Neuronal stem cell (in vitro differentiated cells): ENCODE data around the gene ADK.

ENCODE experiments used
- DNase-seq: peaks from one replicate; pipeline ENCODE4 v3.0.0-alpha.2; 2013; ENCODE audit warnings: low spot score
- H2AFZ ChIP-seq: one replicate; pipeline ENCODE4 v1.6.1; 2013; ENCODE audit warnings: mild to moderate bottlenecking, low read length, inconsistent platforms
- H2AK5ac ChIP-seq: 2 replicates; pipeline ENCODE4 v1.6.1; 2013; ENCODE audit warnings: low read depth, mild to moderate bottlenecking, inconsistent platforms, low read length, moderate library complexity, mixed read lengths
- H2BK120ac ChIP-seq: 2 replicates; pipeline ENCODE4 v1.6.1; 2013; ENCODE audit warnings: low read depth, mild to moderate bottlenecking, inconsistent platforms, low read length, moderate library complexity, mixed read lengths
- H2BK12ac ChIP-seq: one replicate; pipeline ENCODE4 v1.6.1; 2013; ENCODE audit warnings: low read length, inconsistent platforms
- H2BK15ac ChIP-seq: 2 replicates; pipeline ENCODE4 v1.6.1; 2013; ENCODE audit warnings: mild to moderate bottlenecking, low read length, inconsistent platforms, mixed read lengths
- H2BK5ac ChIP-seq: one replicate; pipeline ENCODE4 v1.6.1; 2013; ENCODE audit warnings: inconsistent platforms, mild to moderate bottlenecking, low read length, moderate library complexity
- H3K14ac ChIP-seq: one replicate; pipeline ENCODE4 v1.6.1; 2013; ENCODE audit warnings: low read length, inconsistent platforms
- H3K18ac ChIP-seq: 2 replicates; pipeline ENCODE4 v1.6.1; 2013; ENCODE audit warnings: low read length, inconsistent platforms
- H3K23ac ChIP-seq: 2 replicates; pipeline ENCODE4 v1.6.1; 2013; ENCODE audit warnings: low read depth, mild to moderate bottlenecking, mixed read lengths, low read length, inconsistent platforms; ENCODE audit not compliant: poor library complexity
- H3K27ac ChIP-seq: replicated peaks from 3 replicates; pipeline ENCODE4 v1.5.1; 2013; ENCODE audit warnings: low read length, inconsistent platforms
- H3K27me3 ChIP-seq, 3 experiments: 2 replicates each; pipeline ENCODE4 v1.6.1; 2013; ENCODE audit warnings: low read length in 3 of 3, mild to moderate bottlenecking in 2 of 3, inconsistent platforms in 1 of 3, low read depth in 1 of 3, mixed read lengths in 1 of 3, moderate library complexity in 1 of 3; ENCODE audit not compliant: control insufficient read depth in 3 of 3, insufficient read depth in 3 of 3
- H3K36me3 ChIP-seq, 2 donors: replicated peaks in 1 of 2; 2 replicates each; pipeline ENCODE4 v1.6.1; 2013; ENCODE audit warnings: low read length in 2 of 2; ENCODE audit not compliant: control insufficient read depth in 2 of 2, insufficient read depth in 2 of 2
- H3K4ac ChIP-seq: 2 replicates; pipeline ENCODE4 v1.6.1; 2013; ENCODE audit warnings: inconsistent platforms, mild to moderate bottlenecking, low read length, moderate library complexity
- H3K4me1 ChIP-seq, 2 donors: 1 replicate in 1 of 2; 2 replicates in 1 of 2; pipeline ENCODE4 v1.6.1; 2013; ENCODE audit warnings: low read length in 2 of 2, low read depth in 1 of 2; ENCODE audit not compliant: control insufficient read depth in 2 of 2, insufficient read depth in 1 of 2
- H3K4me2 ChIP-seq: one replicate; pipeline ENCODE4 v1.6.1; 2013; ENCODE audit warnings: mild to moderate bottlenecking, low read length, inconsistent platforms; ENCODE audit not compliant: insufficient read depth, poor library complexity, severe bottlenecking
- H3K4me3 ChIP-seq, 2 donors: 2 replicates each; pipeline ENCODE4 v1.5.1; 2013; ENCODE audit warnings: low read length in 2 of 2, mild to moderate bottlenecking in 2 of 2, inconsistent platforms in 1 of 2, moderate library complexity in 1 of 2
- H3K79me1 ChIP-seq: one replicate; pipeline ENCODE4 v1.6.1; 2013; ENCODE audit warnings: low read depth, mild to moderate bottlenecking, inconsistent platforms, low read length, moderate library complexity
- H3K9ac ChIP-seq: one replicate; pipeline ENCODE4 v1.6.1; 2013; ENCODE audit warnings: mild to moderate bottlenecking, low read depth, low read length, inconsistent platforms; ENCODE audit not compliant: poor library complexity
- H3K9me3 ChIP-seq, 2 donors: replicated peaks in 1 of 2; 2 replicates each; pipeline versions ENCODE3 to v1.6.1; 2013; ENCODE audit warnings: low read length in 2 of 2, mild to moderate bottlenecking in 2 of 2, inconsistent platforms in 1 of 2, low read depth in 1 of 2, mixed read lengths in 1 of 2, moderate library complexity in 1 of 2; ENCODE audit not compliant: control insufficient read depth in 2 of 2, insufficient read depth in 1 of 2
- H4K8ac ChIP-seq: one replicate; pipeline ENCODE4 v1.6.1; 2013; ENCODE audit warnings: low read depth, mild to moderate bottlenecking, inconsistent platforms, low read length, moderate library complexity
- H4K91ac ChIP-seq: one replicate; pipeline ENCODE4 v1.6.1; 2013; ENCODE audit warnings: low read length, low read depth, mild to moderate bottlenecking, inconsistent platforms; ENCODE audit not compliant: poor library complexity
- WGBS, 2 donors: extraction: QIAGEN DNeasy Blood & Tissue Kit; methylation state at CpG; one replicate each; pipeline ENCODE4 v1.1.7; 2013; ENCODE audit warnings: missing lambda C conversion rate in 2 of 2, mixed read lengths in 1 of 2; ENCODE audit not compliant: insufficient read length in 2 of 2, insufficient replicate concordance in 1 of 2; ENCODE audit errors: extremely low coverage in 2 of 2; 5-methylcytosine and 5-hydroxymethylcytosine counted together

ADK gene

DNA sequence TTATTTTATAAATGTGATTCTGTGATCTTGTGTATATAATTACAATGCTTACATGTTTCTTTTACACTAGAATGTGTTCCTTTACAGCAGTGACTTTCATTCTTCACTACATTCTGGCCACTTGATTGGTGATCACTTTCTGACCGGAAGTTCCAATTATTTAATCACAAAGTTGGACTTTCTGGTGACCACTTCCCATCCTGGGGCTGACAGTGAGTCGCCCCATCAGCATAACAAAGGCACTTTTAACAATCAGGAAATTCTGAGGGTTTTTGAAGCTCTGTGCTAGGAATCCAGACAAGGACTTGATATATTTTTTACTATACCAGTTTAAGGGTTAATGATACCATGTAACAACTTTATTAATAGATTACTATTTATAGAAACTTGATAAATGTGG is 393.1 kb downstream of the ADK start:
- Histone ChIP-seq H3K27ac (no peak overlapping the region), H2AFZ (peak overlapping the region; percentile 42), H2BK120ac (no peak overlapping the region), H3K23ac (no peak overlapping the region), H3K4ac (no peak overlapping the region), H4K8ac (no peak overlapping the region), H3K18ac (no peak overlapping the region), H3K4me2 (no peak overlapping the region), H3K9ac (no peak overlapping the region), H3K4me3 (no peak overlapping the region), H3K36me3 (no peaks in the 10 kb centered on the region), H3K79me1 (no peaks in the 10 kb centered on the region), H3K14ac (no peak overlapping the region), H2AK5ac (no peak overlapping the region), H3K4me1 (peaks cover 0 to 4% of the 10 kb centered on the region in 2 donors), H3K27me3 (no peaks in the 10 kb centered on the region), H2BK12ac (no peak overlapping the region), H2BK5ac (no peak overlapping the region), H4K91ac (no peak overlapping the region), H3K9me3 (no peaks in the 10 kb centered on the region), H2BK15ac (no peak overlapping the region)
- no CpG with 5 or more reads among the region's 2 CpGs for WGBS, 2 donors
- DNase-seq = no peak

- no peak overlapping the region for H3K23ac ChIP-seq
- DNase-seq = no peak
- H3K14ac ChIP-seq = no peak overlapping the region
- no peak overlapping the region for H2BK120ac ChIP-seq
- H2BK5ac ChIP-seq = no peak overlapping the region
- no peak overlapping the region for H3K4me3 ChIP-seq
- H2BK12ac ChIP-seq = no peak overlapping the region
- no peak overlapping the region for H2AK5ac ChIP-seq
- no peak overlapping the region for H2BK15ac ChIP-seq
- H3K27me3 ChIP-seq = no peaks in the 10 kb centered on the region
- peaks cover 0 to 4% of the 10 kb centered on the region in 2 donors for H3K4me1 ChIP-seq
- H3K4me2 ChIP-seq = no peak overlapping the region
- H3K18ac ChIP-seq = no peak overlapping the region
- no peaks in the 10 kb centered on the region for H3K79me1 ChIP-seq
- no peaks in the 10 kb centered on the region for H3K36me3 ChIP-seq
- H3K27ac ChIP-seq = no peak overlapping the region
- no peaks in the 10 kb centered on the region for H3K9me3 ChIP-seq
- no peak overlapping the region for H4K91ac ChIP-seq
- no peak overlapping the region for H3K4ac ChIP-seq
- H3K9ac ChIP-seq = no peak overlapping the region
- H4K8ac ChIP-seq = no peak overlapping the region
- H2AFZ ChIP-seq = no peak overlapping the region
- WGBS, 2 donors = no CpG with 5 or more reads among the region's 2 CpGs
Measured at GRCh38 chr10:74548676-74549075, 397.7 kb downstream of the ADK start.

DNA sequence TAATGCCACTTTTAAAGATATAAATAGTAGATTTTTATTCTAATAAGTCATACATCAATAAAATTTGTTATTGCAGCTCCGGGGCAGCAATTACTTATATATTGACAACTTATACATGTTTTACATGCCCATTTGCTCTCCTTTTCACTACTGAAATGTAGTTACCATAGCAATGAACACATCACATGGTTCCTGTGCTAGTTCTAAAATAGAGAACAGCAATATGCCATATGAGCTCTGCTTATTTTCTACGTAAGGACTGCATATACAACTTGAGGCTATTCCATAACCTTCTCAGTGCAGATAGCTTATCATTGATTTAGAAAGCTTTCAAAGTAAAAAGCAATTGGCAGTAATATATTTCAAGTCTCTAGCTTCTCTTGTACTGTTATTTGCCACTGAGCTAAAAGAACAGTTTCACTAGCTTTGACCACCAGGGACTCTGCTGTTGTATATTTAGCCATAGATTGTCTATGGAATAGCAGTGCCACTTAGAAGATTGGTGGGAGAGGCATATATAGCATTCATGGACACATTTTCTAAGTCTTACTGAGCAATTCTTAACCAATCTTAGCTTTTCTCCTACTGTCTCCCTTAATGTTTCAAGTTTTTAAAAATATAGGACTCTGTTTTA is 405.2 kb downstream of the ADK start:
- no peaks in the 10 kb centered on the region for H3K27me3 ChIP-seq
- H2BK120ac ChIP-seq = no peak overlapping the region
- H3K9ac ChIP-seq = no peak overlapping the region
- H3K9me3 ChIP-seq = peaks cover 4 to 5% of the 10 kb centered on the region in 2 donors
- H2BK5ac ChIP-seq = no peak overlapping the region
- no peak overlapping the region for H4K91ac ChIP-seq
- DNase-seq = no peak
- no peak overlapping the region for H3K14ac ChIP-seq
- no peak overlapping the region for H2AFZ ChIP-seq
- H2BK12ac ChIP-seq = no peak overlapping the region
- H3K36me3 ChIP-seq = peaks cover 0 to 2% of the 10 kb centered on the region in 2 donors
- WGBS, 2 donors = no CpG with 5 or more reads among the region's 2 CpGs
- H2AK5ac ChIP-seq = no peak overlapping the region
- H3K4me2 ChIP-seq = no peak overlapping the region
- H3K23ac ChIP-seq = no peak overlapping the region
- H4K8ac ChIP-seq = no peak overlapping the region
- H3K4ac ChIP-seq = no peak overlapping the region
- H2BK15ac ChIP-seq = no peak overlapping the region
- H3K4me3 ChIP-seq = no peak overlapping the region
- H3K4me1 ChIP-seq = no peaks in the 10 kb centered on the region
- H3K18ac ChIP-seq = no peak overlapping the region
- H3K79me1 ChIP-seq = no peaks in the 10 kb centered on the region
- H3K27ac ChIP-seq = no peak overlapping the region

DNA sequence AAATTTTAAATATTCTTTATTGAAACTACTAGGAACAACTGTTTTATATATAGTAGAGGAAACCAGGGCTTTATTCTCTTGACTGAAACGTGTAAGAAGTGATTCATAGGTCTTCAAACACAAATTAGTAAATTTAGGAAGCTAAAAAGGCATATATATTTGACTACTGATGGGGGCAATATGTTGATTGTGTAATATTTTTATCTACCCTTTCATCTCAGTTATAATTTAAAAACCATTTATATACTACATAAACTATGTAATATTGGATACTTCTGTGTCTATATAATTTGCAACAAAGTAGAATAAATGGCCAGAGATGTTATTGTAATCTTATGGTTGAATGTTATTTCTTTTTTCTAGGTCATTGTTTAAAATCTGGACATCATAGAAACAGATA is 406.1 kb downstream of the ADK start:
- Histone ChIP-seq H2AK5ac (no peak overlapping the region), H2BK15ac (no peak overlapping the region), H3K23ac (no peak overlapping the region), H3K79me1 (no peaks in the 10 kb centered on the region), H3K18ac (no peak overlapping the region), H3K4ac (no peak overlapping the region), H2BK5ac (no peak overlapping the region), H3K4me1 (no peaks in the 10 kb centered on the region), H4K8ac (no peak overlapping the region), H2BK120ac (no peak overlapping the region), H3K9me3 (peaks cover 4 to 5% of the 10 kb centered on the region in 2 donors), H3K36me3 (peaks cover 0 to 2% of the 10 kb centered on the region in 2 donors), H4K91ac (no peak overlapping the region), H3K14ac (no peak overlapping the region), H2BK12ac (no peak overlapping the region), H2AFZ (no peak overlapping the region), H3K9ac (no peak overlapping the region), H3K27ac (no peak overlapping the region), H3K4me2 (no peak overlapping the region), H3K27me3 (no peaks in the 10 kb centered on the region), H3K4me3 (no peak overlapping the region)
- WGBS, 2 donors = no CpG with 5 or more reads among the region's 1 CpG
- DNase-seq = no peak
